Immature natural killer cell (primary cell): ENCODE results near the gene SLCO2A1. TPM values are rescaled to one million over a fixed set of nuclear protein-coding genes. Genes with fewer than 3 reads are reported as not detected.

ENCODE experiments used
- DNase-seq, 3 donors: peaks; one replicate each; pipeline ENCODE4 v3.0.0; 2022; ENCODE audit warnings: mixed read lengths in 1 of 3
- H3K27ac Mint-ChIP-seq, 6 donors: one replicate each; pipeline ENCODE4 v1.8.0; 2020; ENCODE audit warnings: mixed read lengths in 6 of 6, mild to moderate bottlenecking in 5 of 6, inconsistent platforms in 4 of 6, moderate library complexity in 3 of 6
- H3K27me3 Mint-ChIP-seq, 3 donors: one replicate each; pipeline ENCODE4 v1.8.0; 2020 to 2021; ENCODE audit warnings: low read depth in 3 of 3, mild to moderate bottlenecking in 3 of 3, mixed read lengths in 3 of 3, moderate library complexity in 3 of 3, inconsistent platforms in 1 of 3
- H3K36me3 Mint-ChIP-seq, 3 donors: one replicate each; pipeline ENCODE4 v1.8.0; 2020; ENCODE audit warnings: mixed read lengths in 3 of 3, inconsistent platforms in 2 of 3, mild to moderate bottlenecking in 2 of 3
- H3K4me1 Mint-ChIP-seq, 2 donors: one replicate each; pipeline ENCODE4 v1.8.0; 2020; ENCODE audit warnings: inconsistent platforms in 2 of 2, mild to moderate bottlenecking in 2 of 2, mixed read lengths in 2 of 2, moderate library complexity in 1 of 2
- H3K4me3 Mint-ChIP-seq, 5 donors: one replicate each; pipeline ENCODE4 v1.8.0; 2020; ENCODE audit warnings: mild to moderate bottlenecking in 5 of 5, mixed read lengths in 5 of 5, inconsistent platforms in 3 of 5, moderate library complexity in 3 of 5
- H3K9me3 Mint-ChIP-seq, 6 donors: one replicate each; pipeline ENCODE4 v1.8.0; 2020; ENCODE audit warnings: mild to moderate bottlenecking in 6 of 6, mixed read lengths in 6 of 6, inconsistent platforms in 4 of 6, moderate library complexity in 3 of 6
- polyA plus RNA-seq, 3 donors: library from polyadenylated mRNA; unstranded; fragments of 300-500 nt; fragmentation: Illumina TruSeq; gene quantifications; one replicate each; pipeline ENCODE4 v1.2.3, GENCODE V29; 2021

SLCO2A1 gene
- polyA plus RNA-seq, 3 donors from 2014 or later = not detected

- peaks cover 0 to 6% of the 10 kb centered on the region in 2 donors for H3K4me1 Mint-ChIP-seq
- H3K36me3 Mint-ChIP-seq = no peaks in the 10 kb centered on the region
- peaks cover 0 to 2% (median 0%) of the 10 kb centered on the region in 6 donors for H3K9me3 Mint-ChIP-seq
- no peak overlapping the region for H3K4me3 Mint-ChIP-seq
- peaks cover 0 to 6% (median 2%) of the 10 kb centered on the region in 3 donors for H3K27me3 Mint-ChIP-seq
- no peak overlapping the region for H3K27ac Mint-ChIP-seq
- DNase-seq = no peak
Observed at GRCh38 chr3:133996251-133996661, 33.5 kb downstream of the SLCO2A1 start.

GRCh38 chr3:133995264-133995663, 34.5 kb downstream of the SLCO2A1 start:
- H3K36me3 Mint-ChIP-seq = no peaks in the 10 kb centered on the region
- no peak overlapping the region for H3K27ac Mint-ChIP-seq
- peaks cover 0 to 2% (median 0%) of the 10 kb centered on the region in 6 donors for H3K9me3 Mint-ChIP-seq
- no peak overlapping the region for H3K4me3 Mint-ChIP-seq
- peaks cover 0 to 8% (median 2%) of the 10 kb centered on the region in 3 donors for H3K27me3 Mint-ChIP-seq
- H3K4me1 Mint-ChIP-seq = peaks cover 0 to 6% of the 10 kb centered on the region in 2 donors
- no peak for DNase-seq

- Mint-ChIP-seq H3K27ac (no peak overlapping the region), H3K4me1 (peaks cover 0 to 6% of the 10 kb centered on the region in 2 donors), H3K36me3 (no peaks in the 10 kb centered on the region), H3K9me3 (peaks cover 0 to 2% (median 0%) of the 10 kb centered on the region in 6 donors), H3K27me3 (peaks cover 0 to 12% (median 2%) of the 10 kb centered on the region in 3 donors), H3K4me3 (no peak overlapping the region)
- no peak for DNase-seq
Observed at GRCh38 chr3:133994166-133994890, 35.4 kb downstream of the SLCO2A1 start.

GRCh38 chr3:133992951-133993620, 36.6 kb downstream of the SLCO2A1 start:
- H3K4me3 Mint-ChIP-seq = no peak overlapping the region
- peaks cover 0 to 7% of the 10 kb centered on the region in 2 donors for H3K4me1 Mint-ChIP-seq
- peaks cover 0 to 13% (median 2%) of the 10 kb centered on the region in 3 donors for H3K27me3 Mint-ChIP-seq
- no peak overlapping the region for H3K27ac Mint-ChIP-seq
- no peaks in the 10 kb centered on the region for H3K9me3 Mint-ChIP-seq
- no peak for DNase-seq
- H3K36me3 Mint-ChIP-seq = no peaks in the 10 kb centered on the region

GRCh38 chr3:133992381-133992780, 37.3 kb downstream of the SLCO2A1 start:
- Mint-ChIP-seq H3K9me3 (no peaks in the 10 kb centered on the region), H3K27ac (no peak overlapping the region), H3K4me3 (no peak overlapping the region), H3K27me3 (peaks cover under 1 to 13% (median 3%) of the 10 kb centered on the region in 3 donors), H3K4me1 (peaks cover 0 to 14% of the 10 kb centered on the region in 2 donors), H3K36me3 (no peaks in the 10 kb centered on the region)
- DNase-seq = no peak

GRCh38 chr3:133991637-133992036, 38.1 kb downstream of the SLCO2A1 start:
- H3K4me3 Mint-ChIP-seq = no peak overlapping the region
- no peak overlapping the region for H3K27ac Mint-ChIP-seq
- peaks cover 2 to 13% (median 4%) of the 10 kb centered on the region in 3 donors for H3K27me3 Mint-ChIP-seq

GRCh38 chr3:133991209-133991608, 38.5 kb downstream of the SLCO2A1 start:
- no peak overlapping the region for H3K4me3 Mint-ChIP-seq

More at GRCh38 chr3:133991637-133992036, 38.1 kb downstream of the SLCO2A1 start:
- DNase-seq = peak in 1 of 3 donors; percentile 3
- no peaks in the 10 kb centered on the region for H3K36me3 Mint-ChIP-seq
- no peaks in the 10 kb centered on the region for H3K9me3 Mint-ChIP-seq
- H3K4me1 Mint-ChIP-seq = peaks cover 0 to 21% of the 10 kb centered on the region in 2 donors

GRCh38 chr3:133989936-133990702, 39.6 kb downstream of the SLCO2A1 start:
- H3K4me1 Mint-ChIP-seq = peaks cover 0 to 28% of the 10 kb centered on the region in 2 donors
- no peak for DNase-seq
- H3K27me3 Mint-ChIP-seq = peaks cover 2 to 13% (median 7%) of the 10 kb centered on the region in 3 donors
- no peaks in the 10 kb centered on the region for H3K36me3 Mint-ChIP-seq
- no peaks in the 10 kb centered on the region for H3K9me3 Mint-ChIP-seq
- H3K4me3 Mint-ChIP-seq = no peak overlapping the region
- no peak overlapping the region for H3K27ac Mint-ChIP-seq

More at GRCh38 chr3:133991209-133991608, 38.5 kb downstream of the SLCO2A1 start:
- H3K27me3 Mint-ChIP-seq = peaks cover 2 to 13% (median 5%) of the 10 kb centered on the region in 3 donors
- H3K4me1 Mint-ChIP-seq = peaks cover 0 to 26% of the 10 kb centered on the region in 2 donors
- no peak overlapping the region for H3K27ac Mint-ChIP-seq
- DNase-seq = no peak
- H3K36me3 Mint-ChIP-seq = no peaks in the 10 kb centered on the region
- no peaks in the 10 kb centered on the region for H3K9me3 Mint-ChIP-seq

GRCh38 chr3:133988631-133989161, 41.0 kb downstream of the SLCO2A1 start:
- Mint-ChIP-seq H3K4me1 (peaks cover 0 to 28% of the 10 kb centered on the region in 2 donors), H3K4me3 (no peak overlapping the region), H3K36me3 (no peaks in the 10 kb centered on the region), H3K27ac (no peak overlapping the region), H3K27me3 (peaks cover 2 to 10% (median 5%) of the 10 kb centered on the region in 3 donors), H3K9me3 (no peaks in the 10 kb centered on the region)
- no peak for DNase-seq

GRCh38 chr3:133987948-133988484, 41.7 kb downstream of the SLCO2A1 start:
- Mint-ChIP-seq H3K4me3 (no peak overlapping the region), H3K9me3 (no peaks in the 10 kb centered on the region), H3K27me3 (peaks cover 2 to 10% (median 6%) of the 10 kb centered on the region in 3 donors), H3K4me1 (peaks cover 0 to 28% of the 10 kb centered on the region in 2 donors), H3K36me3 (no peaks in the 10 kb centered on the region), H3K27ac (no peak overlapping the region)
- no peak for DNase-seq

GRCh38 chr3:133987136-133987535, 42.6 kb downstream of the SLCO2A1 start:
- DNase-seq = no peak
- Mint-ChIP-seq H3K4me3 (no peak overlapping the region), H3K4me1 (peaks cover 0 to 27% of the 10 kb centered on the region in 2 donors), H3K27me3 (peaks cover 2 to 10% (median 8%) of the 10 kb centered on the region in 3 donors), H3K27ac (no peak overlapping the region), H3K9me3 (no peaks in the 10 kb centered on the region), H3K36me3 (no peaks in the 10 kb centered on the region)

- H3K27me3 Mint-ChIP-seq = peaks cover 2 to 10% (median 8%) of the 10 kb centered on the region in 3 donors
- no peaks in the 10 kb centered on the region for H3K36me3 Mint-ChIP-seq
- DNase-seq = no peak
- no peak overlapping the region for H3K27ac Mint-ChIP-seq
- H3K9me3 Mint-ChIP-seq = no peaks in the 10 kb centered on the region
- no peak overlapping the region for H3K4me3 Mint-ChIP-seq
- peaks cover 0 to 22% of the 10 kb centered on the region in 2 donors for H3K4me1 Mint-ChIP-seq
Observed at GRCh38 chr3:133986311-133986710, 43.4 kb downstream of the SLCO2A1 start.

GRCh38 chr3:133984975-133985374, 44.8 kb downstream of the SLCO2A1 start:
- peaks cover 2 to 10% (median 3%) of the 10 kb centered on the region in 3 donors for H3K27me3 Mint-ChIP-seq
- H3K27ac Mint-ChIP-seq = no peak overlapping the region
- H3K9me3 Mint-ChIP-seq = no peaks in the 10 kb centered on the region
- H3K36me3 Mint-ChIP-seq = no peaks in the 10 kb centered on the region
- no peak overlapping the region for H3K4me3 Mint-ChIP-seq
- DNase-seq = no peak
- H3K4me1 Mint-ChIP-seq = peaks cover 0 to 22% of the 10 kb centered on the region in 2 donors
